Measurements from ENCODE around the gene COL23A1. TPM values are rescaled to one million over a fixed set of nuclear protein-coding genes. Genes with fewer than 3 reads are reported as not detected.

Gene COL23A1
- total RNA-seq, 1 experiment from 2014 or later, result not detected

GRCh38 chr5:178473854-178474253 lies 116.3 kb downstream of the COL23A1 start:
- no TSS peak for BruUV-seq (replicated peaks)
- Histone ChIP-seq H3K9ac (ENCODE audit: low read length) (no peak overlapping the region), H3K27me3 (ENCODE audit: low read length) (peaks cover 14% of the 10 kb centered on the region; the same call in 1 of the 2 replicates), H3K27ac (ENCODE audit: low read length) (no peak overlapping the region), H3K9me2 (replicated peaks; ENCODE audit: low read length) (no peaks in the 10 kb centered on the region), H3K4me1 (ENCODE audit: insufficient read depth, low read length) (no peaks in the 10 kb centered on the region), H4K20me1 (ENCODE audit: low read length) (no peaks in the 10 kb centered on the region), H3K36me3 (ENCODE audit: low read depth, low read length) (no peaks in the 10 kb centered on the region), H3K9me3 (ENCODE audit: low read length) (no peaks in the 10 kb centered on the region; the same call in 1 of the 2 replicates), H3K4me2 (ENCODE audit: low read length) (no peak overlapping the region), H3F3A (ENCODE audit: low read length, unreplicated experiment) (no peaks in the 10 kb centered on the region), H3K4me3 (ENCODE audit: low read length) (no peak overlapping the region), H3K79me2 (ENCODE audit: low read length) (no peaks in the 10 kb centered on the region), H2AFZ (ENCODE audit: low read length) (no peak overlapping the region)
- no peak for ATAC-seq
- TF ChIP-seq EZH2 (IDR thresholded peaks at IDR 0.05; ENCODE audit: low read length, unreplicated experiment) (no peak), CTCF (conservative IDR thresholded peaks at IDR 0.05; ENCODE audit: low read depth, low read length) (no peak), EZH2phosphoT487 (IDR thresholded peaks at IDR 0.05; ENCODE audit: borderline replicate concordance, low read length) (no peak)
- ChIA-PET CTCF (no interaction called here), POLR2A (ENCODE audit: unreplicated experiment) (no interaction called here)
- intact Hi-C loops (cut with micrococcal nuclease), result no loop called here
- no peak for DNase-seq

GRCh38 chr5:178472138-178472537 lies 118.1 kb downstream of the COL23A1 start:
- Histone ChIP-seq H3K4me1 (ENCODE audit: insufficient read depth, low read length) (peaks cover 15% of the 10 kb centered on the region), H3K4me3 (ENCODE audit: low read length) (no peak overlapping the region), H3K79me2 (ENCODE audit: low read length) (no peaks in the 10 kb centered on the region), H3K9me3 (ENCODE audit: low read length) (no peaks in the 10 kb centered on the region; the same call in 1 of the 2 replicates), H3K4me2 (ENCODE audit: low read length) (no peak overlapping the region), H3K27me3 (ENCODE audit: low read length) (peaks cover 5% of the 10 kb centered on the region; the same call in 1 of the 2 replicates), H3K27ac (ENCODE audit: low read length) (no peak overlapping the region), H3K9me2 (replicated peaks; ENCODE audit: low read length) (no peaks in the 10 kb centered on the region), H3K9ac (ENCODE audit: low read length) (no peak overlapping the region), H3F3A (ENCODE audit: low read length, unreplicated experiment) (no peaks in the 10 kb centered on the region), H4K20me1 (ENCODE audit: low read length) (no peaks in the 10 kb centered on the region), H3K36me3 (ENCODE audit: low read depth, low read length) (no peaks in the 10 kb centered on the region), H2AFZ (ENCODE audit: low read length) (no peak overlapping the region)
- DNase-seq, result no peak
- POLR2A ChIA-PET (ENCODE audit: unreplicated experiment), result no interaction called here
- TF ChIP-seq CTCF (conservative IDR thresholded peaks at IDR 0.05; ENCODE audit: low read depth, low read length) (no peak), EZH2 (IDR thresholded peaks at IDR 0.05; ENCODE audit: low read length, unreplicated experiment) (no peak), EZH2phosphoT487 (IDR thresholded peaks at IDR 0.05; ENCODE audit: borderline replicate concordance, low read length) (no peak)
- CTCF ChIA-PET, result no interaction called here
- BruUV-seq (replicated peaks), result no TSS peak
- intact Hi-C loops (cut with micrococcal nuclease), result no loop called here
- ATAC-seq, result no peak

GRCh38 chr5:178471711-178472110 lies 118.5 kb downstream of the COL23A1 start:
- ChIA-PET CTCF (no interaction called here), POLR2A (ENCODE audit: unreplicated experiment) (no interaction called here)
- no peaks in the 10 kb centered on the region for H4K20me1 ChIP-seq (ENCODE audit: low read length)
- no peak for ATAC-seq
- no peak overlapping the region for H2AFZ ChIP-seq (ENCODE audit: low read length)
- no peaks in the 10 kb centered on the region for H3K9me2 ChIP-seq (replicated peaks; ENCODE audit: low read length)
- H3K9me3 ChIP-seq (ENCODE audit: low read length), result no peaks in the 10 kb centered on the region; the same call in 1 of the 2 replicates
- no peaks in the 10 kb centered on the region for H3F3A ChIP-seq (ENCODE audit: low read length, unreplicated experiment)
- H3K27me3 ChIP-seq (ENCODE audit: low read length), result peaks cover under 1% of the 10 kb centered on the region; the same call in 1 of the 2 replicates
- no peaks in the 10 kb centered on the region for H3K36me3 ChIP-seq (ENCODE audit: low read depth, low read length)
- H3K4me3 ChIP-seq (ENCODE audit: low read length), result no peak overlapping the region
- BruUV-seq (replicated peaks), result no TSS peak
- H3K4me1 ChIP-seq (ENCODE audit: insufficient read depth, low read length), result peaks cover 18% of the 10 kb centered on the region
- no peak for DNase-seq
- H3K79me2 ChIP-seq (ENCODE audit: low read length), result no peaks in the 10 kb centered on the region
- intact Hi-C loops (cut with micrococcal nuclease), result no loop called here
- H3K4me2 ChIP-seq (ENCODE audit: low read length), result no peak overlapping the region
- no peak overlapping the region for H3K9ac ChIP-seq (ENCODE audit: low read length)
- TF ChIP-seq EZH2phosphoT487 (IDR thresholded peaks at IDR 0.05; ENCODE audit: borderline replicate concordance, low read length) (no peak), EZH2 (IDR thresholded peaks at IDR 0.05; ENCODE audit: low read length, unreplicated experiment) (no peak), CTCF (conservative IDR thresholded peaks at IDR 0.05; ENCODE audit: low read depth, low read length) (no peak)
- no peak overlapping the region for H3K27ac ChIP-seq (ENCODE audit: low read length)

All from PC-3 (cell line).